Measurements from ENCODE around the gene USP24. TPM values are rescaled to one million over a fixed set of nuclear protein-coding genes. Genes with fewer than 3 reads are reported as not detected.
"Not testable (repeated sequence)": the region's sequence is repeated elsewhere in the genome, so short reads cannot be mapped to it uniquely, and the experiment has no call there.

The USP24 gene
- polyA plus RNA-seq, 5 donors = 31.9 to 54.4 (median 46.8) TPM

DNA sequence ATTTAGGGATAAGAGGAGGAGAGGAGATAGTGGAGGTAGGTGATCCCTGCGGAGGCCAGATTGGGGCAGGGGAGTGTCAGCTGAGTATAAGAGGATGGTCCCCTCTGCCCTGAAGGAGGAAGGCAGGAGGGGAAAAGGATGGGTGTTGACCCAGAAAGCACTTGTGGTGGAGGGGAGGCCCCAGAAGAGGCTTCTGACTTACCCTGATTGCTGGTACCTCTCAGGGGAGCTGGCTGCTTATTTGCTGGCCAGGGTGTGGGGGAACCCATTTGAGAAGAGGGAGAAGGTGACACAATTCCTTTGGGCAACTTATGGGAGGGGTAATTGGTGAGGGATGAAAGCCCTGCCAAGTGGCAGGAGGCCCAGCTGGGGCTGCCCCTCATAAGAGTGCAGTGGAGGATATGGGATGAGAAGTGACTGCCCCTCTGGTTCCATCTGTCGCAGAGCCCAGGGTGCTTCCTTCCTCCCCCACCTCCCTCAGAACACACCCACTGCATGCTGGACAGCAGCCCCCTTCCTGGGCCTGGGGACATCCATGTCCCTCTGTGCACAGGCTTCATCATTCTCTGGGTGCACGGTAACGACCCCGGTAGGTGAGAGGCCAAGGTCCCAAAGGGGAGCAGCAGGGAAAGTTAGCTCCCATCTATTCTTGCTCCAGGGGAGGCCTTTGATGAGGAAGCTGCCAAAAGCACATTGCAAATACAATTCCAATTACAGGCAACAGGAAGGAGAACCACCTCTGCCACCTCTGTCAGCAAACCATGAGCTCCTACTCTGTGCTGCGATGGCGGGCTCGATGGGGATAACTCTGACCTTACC is 177.2 kb downstream of the USP24 start:
- DNase-seq = no peak

DNA sequence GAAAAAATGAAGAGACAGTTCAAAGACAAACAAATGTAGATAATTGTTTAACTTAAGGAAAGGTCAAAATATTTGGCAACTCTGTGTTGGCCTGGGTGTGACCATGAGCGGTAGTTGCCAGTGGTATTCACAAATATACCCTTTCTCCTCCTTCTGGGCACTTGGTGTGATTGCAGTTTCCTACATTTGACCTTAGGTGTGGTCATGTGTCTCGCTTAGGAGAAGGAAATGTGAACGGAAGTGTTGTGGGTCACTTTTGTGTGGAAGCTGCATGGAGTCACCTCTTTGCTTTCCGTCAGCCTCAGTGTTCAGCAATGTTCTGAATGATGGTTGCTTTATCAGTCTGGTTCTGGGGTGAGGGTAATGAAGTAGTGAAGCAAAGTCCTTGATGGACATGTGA is 179.3 kb downstream of the USP24 start:
- DNase-seq = no peak

DNA sequence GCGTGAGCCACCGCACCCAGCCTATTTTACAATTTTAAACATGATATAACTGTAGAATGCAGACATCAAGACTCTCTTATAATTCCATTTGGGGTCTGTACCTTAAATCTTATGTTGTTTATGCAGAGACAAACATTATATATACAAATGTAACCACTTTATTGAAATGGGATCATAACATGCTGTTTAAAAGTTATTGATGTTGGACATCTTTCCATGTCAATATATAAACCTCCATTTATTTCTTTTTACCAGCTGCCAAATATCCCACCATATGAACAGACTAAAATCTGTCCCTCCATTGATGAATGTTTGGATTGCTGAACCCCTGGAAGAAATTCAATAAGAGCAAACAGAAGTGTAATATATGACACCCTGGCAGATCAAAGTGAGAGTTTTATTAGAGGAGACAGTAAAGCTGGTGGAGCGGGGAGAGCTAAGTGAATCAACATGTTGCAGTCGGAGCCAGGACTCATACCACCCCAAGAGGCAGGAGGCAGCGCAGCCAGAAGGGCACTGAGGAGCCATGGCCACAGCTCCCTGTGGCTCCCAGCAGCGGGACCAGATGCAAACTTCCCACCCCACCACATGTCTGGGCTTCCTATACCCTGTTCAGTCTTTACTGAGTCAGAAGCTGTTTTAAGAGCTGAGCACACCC is 180.6 kb downstream of the USP24 start:
- no peak for DNase-seq

DNA sequence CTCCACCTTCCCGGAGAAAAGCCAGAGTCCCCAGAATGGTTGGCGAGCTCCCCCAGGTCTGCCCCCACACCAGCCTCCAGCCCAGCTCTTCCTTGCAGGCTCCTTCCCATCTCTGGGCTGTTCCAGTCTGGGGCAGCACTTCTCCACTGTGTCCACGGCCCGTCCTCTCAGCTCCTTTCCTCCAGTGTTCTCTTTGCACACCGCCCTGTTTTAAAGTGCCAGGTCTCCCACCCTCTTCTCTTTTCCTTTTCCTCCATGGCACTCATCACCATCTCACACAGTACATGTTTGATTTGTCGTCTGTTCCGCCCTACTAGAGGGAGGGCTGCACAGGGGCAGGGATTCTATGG is 181.9 kb downstream of the USP24 start:
- no peak for DNase-seq

DNA sequence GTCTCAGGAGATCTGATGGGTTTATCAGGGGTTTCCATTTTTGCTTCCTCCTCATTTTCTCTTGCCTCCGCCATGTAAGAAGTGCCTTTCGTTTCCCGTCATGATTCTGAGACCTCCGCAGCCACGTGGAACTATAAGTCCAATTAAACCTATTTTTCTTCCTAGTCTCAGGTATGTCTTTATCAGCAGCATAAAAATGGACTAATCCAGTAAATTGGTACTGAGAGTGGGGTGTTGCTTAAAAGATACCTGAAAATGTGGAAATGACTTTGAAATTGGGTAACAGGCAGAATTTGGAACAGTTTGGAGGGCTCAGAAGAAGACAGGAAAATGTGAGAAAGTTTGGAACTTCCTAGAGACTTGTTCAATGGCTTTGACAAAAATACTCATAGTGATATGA is 184.1 kb downstream of the USP24 start:
- DNase-seq = not testable (repeated sequence)

DNA sequence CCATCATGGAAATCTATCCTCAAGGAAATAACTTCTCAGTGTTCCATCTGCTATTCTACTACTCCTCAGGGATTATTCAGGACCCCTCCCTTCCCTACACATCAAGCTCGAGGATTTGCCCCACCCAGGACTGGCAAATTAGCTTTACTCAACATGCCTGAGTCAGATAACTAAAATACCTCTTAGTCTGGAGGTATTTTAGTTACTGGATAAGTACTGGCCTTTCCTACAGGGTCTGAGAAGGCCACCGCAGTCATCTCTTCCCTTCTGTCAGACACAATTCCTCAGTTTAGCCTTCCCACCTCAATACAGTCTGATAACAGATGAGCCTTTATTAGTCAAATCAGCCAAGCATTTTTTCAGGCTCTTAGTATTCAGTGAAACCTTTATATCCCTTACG is 188.5 kb downstream of the USP24 start:
- not testable (repeated sequence) for DNase-seq

DNA sequence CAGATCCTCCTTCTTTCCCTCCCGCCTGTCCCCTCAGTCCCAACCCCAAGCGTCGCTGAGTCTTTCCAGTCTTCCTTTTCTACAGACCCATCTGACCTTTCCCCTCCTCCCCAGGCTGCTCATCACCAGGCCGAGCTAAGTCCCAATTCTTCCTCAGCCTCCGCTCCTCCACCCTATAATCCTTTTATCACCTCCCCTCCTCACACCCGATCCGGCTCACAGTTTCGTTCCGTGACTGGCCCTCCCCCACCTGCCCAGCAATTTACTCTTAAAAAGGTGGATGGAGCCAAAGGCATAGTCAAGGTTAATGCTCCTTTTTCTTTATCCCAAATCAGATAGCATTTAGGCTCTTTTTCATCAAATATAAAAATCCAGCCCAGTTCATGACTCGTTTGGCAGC is 191.0 kb downstream of the USP24 start:
- not testable (repeated sequence) for DNase-seq

DNA sequence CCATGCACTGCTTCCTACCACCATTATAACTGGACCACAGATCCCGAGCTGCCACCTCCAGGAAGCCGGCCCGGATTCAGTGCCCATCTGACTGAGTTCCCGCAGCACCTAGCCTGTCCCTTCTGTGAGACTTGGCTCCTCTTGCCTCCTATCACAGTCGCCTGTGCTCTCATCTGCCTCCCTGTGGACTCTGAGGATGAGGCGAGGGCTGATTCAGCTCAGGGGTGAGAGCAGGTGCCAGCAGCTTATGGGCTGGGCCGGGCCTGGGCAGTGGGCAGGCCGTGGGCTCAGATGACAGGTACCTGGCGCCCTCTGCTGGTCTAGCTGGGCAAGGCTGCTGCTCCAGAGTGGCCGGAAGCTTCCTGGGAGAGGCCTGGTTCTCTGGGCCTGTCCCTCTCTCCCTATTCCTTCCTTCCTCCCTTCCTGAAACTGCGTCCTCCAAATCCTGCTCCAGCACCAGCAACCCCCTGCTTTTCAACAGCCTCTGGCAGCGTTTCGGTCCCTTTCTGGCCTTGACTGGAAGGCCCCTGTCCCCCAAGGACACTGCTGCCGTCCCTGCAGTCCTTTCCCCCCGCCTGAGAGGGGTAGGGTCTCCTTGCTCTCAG is 193.1 kb downstream of the USP24 start:
- peak; percentile 50 to 65 for DNase-seq

DNA sequence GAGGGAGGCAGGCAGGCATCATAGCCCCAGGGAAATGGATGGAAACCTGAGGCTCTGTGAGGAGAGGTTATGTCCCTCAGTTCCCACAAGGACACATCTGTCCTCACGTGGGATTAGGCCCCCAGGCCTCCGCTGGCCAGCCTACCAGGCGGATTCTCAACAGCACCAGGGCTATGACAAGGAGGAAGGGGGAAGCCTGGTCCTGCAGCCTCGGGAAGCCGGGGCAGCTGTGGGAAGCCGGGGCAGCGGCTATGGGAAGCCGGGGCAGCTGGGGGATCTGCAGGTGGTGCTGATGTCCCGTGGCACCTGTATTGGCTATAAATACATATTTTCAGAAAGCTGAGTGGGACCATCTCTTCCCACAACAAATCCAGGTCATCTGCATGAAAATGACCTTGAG is 196.8 kb downstream of the USP24 start:
- DNase-seq = no peak

Other genes with a start within 250 kb of the USP24 start
- under 1 TPM in 2 of 5 donors, not detected in 3; 0.24 to 0.40 TPM for gene TMEM61, start 234.7 kb downstream of the USP24 start, polyA plus RNA-seq (ENCODE audit: insufficient read depth in 1 of 5, insufficient read length in 5 of 5, low replicate concordance in 1 of 5)
- under 1 TPM in 3 of 5 donors, not detected in 2; 0.04 to 0.13 (median 0.06) TPM for gene BSND, start 216.4 kb downstream of the USP24 start, polyA plus RNA-seq (ENCODE audit: insufficient read depth in 1 of 5, insufficient read length in 5 of 5, low replicate concordance in 1 of 5)
- 1 to 10 TPM in 2 of 5 donors, under 1 TPM in 3; 0.59 to 3.4 (median 0.85) TPM for gene PCSK9, start 175.8 kb downstream of the USP24 start, polyA plus RNA-seq (ENCODE audit: insufficient read depth in 1 of 5, insufficient read length in 5 of 5, low replicate concordance in 1 of 5)

Data from right lung (tissue), 5 donors.